ENCODE data around the gene FAAP20.

FAAP20 gene

DNA sequence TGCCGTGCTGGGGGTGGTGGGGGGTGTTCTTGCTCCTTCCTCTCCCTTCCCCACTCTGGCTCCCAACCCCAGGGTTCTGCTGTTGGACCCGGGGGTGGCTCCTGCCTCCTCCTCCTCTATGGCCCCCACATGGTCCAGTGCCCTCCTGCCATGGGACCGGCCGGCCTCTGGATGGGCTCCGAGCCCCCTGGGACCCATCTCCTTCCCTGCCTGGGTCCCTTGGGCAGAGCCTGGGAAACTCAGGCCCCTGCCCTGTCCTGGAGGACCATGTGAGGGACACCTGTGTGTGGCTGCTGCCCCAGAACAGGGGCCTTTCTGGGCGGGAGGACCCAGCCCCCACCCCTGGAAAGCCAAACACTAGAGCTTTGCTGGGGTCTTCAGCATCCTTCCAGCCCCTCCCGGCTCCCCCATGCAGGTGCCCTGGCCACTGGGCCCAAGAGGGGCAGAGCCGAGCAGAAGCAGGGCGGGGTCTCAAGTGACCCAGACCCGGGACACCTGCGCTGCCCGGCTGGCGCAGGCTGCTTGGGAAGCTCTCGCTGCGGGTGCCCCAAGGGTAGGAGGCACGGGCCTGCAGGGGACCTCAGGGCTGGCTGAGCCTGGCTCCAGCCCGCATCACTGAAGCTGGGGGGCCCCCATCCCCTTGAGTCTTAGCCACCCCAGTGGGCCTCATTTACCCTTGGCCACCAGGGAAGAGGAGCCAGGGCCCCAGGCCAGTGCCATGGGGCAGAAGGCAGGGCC is 2.5 kb upstream of the FAAP20 start:
- TF ChIP-seq, protein P1, sequence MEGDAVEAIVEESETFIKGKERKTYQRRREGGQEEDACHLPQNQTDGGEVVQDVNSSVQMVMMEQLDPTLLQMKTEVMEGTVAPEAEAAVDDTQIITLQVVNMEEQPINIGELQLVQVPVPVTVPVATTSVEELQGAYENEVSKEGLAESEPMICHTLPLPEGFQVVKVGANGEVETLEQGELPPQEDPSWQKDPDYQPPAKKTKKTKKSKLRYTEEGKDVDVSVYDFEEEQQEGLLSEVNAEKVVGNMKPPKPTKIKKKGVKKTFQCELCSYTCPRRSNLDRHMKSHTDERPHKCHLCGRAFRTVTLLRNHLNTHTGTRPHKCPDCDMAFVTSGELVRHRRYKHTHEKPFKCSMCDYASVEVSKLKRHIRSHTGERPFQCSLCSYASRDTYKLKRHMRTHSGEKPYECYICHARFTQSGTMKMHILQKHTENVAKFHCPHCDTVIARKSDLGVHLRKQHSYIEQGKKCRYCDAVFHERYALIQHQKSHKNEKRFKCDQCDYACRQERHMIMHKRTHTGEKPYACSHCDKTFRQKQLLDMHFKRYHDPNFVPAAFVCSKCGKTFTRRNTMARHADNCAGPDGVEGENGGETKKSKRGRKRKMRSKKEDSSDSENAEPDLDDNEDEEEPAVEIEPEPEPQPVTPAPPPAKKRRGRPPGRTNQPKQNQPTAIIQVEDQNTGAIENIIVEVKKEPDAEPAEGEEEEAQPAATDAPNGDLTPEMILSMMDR (IDR thresholded peaks at IDR 0.05; ENCODE audit: extremely low read depth, missing control alignments), result no peak
- no peak for DNase-seq (ENCODE audit: low spot score)

DNA sequence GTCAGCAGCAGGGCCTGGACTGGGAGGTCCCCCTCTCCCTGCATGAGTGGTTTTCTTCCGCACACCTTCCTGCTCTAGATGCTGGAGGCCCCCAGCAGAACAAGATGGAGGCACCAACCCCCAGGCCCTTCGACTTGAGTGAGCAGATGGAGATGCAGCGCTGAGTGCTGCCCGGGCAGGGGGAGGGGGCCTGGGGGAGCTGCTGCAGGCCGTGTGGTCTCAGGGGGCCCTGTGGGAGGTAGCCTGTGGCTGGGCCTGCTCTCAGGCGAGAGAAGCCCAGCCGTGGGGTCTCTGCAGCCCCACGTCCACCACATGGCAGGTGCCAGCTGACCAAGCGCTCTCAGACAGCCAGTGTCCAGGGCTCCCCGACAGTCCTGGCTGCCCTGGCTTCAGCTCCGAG is 1.2 kb upstream of the FAAP20 start:
- TF ChIP-seq, protein P1 (IDR thresholded peaks at IDR 0.05; ENCODE audit: extremely low read depth, missing control alignments), result no peak
- no peak for DNase-seq (ENCODE audit: low spot score)

DNA sequence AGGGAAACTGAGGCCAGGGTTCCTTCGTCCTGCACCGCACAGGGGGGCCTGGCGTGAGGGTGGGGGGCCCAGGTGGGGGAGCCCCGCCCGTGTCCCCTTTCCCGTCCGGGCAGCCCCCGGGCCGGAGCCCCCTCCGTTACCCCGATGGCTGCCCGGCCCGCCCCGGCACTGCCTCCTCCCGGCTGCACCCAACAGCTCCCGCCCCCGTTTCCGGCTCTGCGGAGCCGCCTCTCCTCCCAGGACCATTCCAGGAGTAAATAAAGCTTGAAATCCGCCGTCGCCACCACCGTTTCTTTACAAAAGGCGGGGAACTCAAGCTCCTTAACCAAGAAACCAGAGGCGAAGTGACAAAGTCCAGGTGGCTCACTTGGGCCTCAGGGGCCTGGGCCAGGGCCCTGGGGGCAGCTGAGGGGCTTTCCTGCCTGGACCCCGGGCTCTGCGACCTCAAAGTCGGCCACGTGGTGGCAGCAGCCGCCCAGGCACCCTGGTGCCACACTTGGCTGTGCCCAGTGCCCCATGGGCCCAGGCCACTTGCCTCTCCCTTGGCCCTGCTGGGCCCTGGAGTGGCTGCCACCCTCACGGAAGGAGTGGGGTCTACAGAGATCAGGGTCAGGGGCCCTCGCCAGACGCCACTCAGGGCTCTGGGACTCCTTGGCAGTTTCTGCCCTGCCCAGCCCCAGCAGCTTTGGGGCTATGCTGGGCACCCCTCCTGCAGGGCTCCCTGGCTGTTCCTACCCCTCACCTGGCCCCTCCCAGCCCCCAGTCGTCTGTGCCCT is 514 bp upstream of the FAAP20 start:
- DNase-seq (ENCODE audit: low spot score), result peak; percentile 91
- TF ChIP-seq, protein P1 (IDR thresholded peaks at IDR 0.05; ENCODE audit: extremely low read depth, missing control alignments), result peak; percentile 83

DNA sequence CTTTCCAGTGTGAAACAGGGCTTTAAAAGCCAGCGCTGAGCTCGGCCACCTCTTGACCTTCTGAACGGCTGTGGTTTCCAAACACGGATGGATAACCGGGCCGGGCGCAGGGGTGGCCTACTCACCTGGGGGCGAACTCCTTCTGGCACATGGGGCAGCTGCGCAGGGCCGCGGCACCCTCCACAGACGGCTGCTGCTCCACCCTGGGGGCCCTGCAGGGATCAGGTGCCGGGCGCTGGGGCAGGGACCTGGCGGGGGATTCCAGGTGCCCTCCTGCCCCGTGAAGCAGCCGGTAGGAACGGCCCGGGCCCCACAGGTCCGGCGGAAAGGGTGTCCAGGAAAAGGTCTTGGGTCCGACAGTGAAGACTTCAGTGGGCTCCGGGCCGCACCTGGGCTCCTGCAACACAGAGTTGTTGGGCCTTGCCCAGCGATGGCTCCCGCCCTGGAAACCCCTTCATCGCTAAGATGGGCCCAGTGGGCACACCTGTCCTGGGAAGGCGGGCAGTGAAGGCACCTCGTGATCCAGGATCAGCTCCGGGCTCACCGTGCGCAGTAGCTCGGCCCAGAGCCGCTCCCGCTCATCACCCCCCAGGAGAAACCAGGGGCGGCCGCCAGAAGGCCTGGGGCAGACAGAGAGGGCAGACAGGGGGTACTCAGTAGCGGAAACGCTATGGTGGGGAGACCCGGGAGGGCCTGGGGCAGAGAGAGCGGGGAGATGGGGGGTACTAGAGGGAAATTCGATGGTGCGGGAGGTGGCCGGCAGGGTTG is 874 bp downstream of the FAAP20 start:
- DNase-seq (ENCODE audit: low spot score), result no peak
- TF ChIP-seq, protein P1 (IDR thresholded peaks at IDR 0.05; ENCODE audit: extremely low read depth, missing control alignments), result no peak

DNA sequence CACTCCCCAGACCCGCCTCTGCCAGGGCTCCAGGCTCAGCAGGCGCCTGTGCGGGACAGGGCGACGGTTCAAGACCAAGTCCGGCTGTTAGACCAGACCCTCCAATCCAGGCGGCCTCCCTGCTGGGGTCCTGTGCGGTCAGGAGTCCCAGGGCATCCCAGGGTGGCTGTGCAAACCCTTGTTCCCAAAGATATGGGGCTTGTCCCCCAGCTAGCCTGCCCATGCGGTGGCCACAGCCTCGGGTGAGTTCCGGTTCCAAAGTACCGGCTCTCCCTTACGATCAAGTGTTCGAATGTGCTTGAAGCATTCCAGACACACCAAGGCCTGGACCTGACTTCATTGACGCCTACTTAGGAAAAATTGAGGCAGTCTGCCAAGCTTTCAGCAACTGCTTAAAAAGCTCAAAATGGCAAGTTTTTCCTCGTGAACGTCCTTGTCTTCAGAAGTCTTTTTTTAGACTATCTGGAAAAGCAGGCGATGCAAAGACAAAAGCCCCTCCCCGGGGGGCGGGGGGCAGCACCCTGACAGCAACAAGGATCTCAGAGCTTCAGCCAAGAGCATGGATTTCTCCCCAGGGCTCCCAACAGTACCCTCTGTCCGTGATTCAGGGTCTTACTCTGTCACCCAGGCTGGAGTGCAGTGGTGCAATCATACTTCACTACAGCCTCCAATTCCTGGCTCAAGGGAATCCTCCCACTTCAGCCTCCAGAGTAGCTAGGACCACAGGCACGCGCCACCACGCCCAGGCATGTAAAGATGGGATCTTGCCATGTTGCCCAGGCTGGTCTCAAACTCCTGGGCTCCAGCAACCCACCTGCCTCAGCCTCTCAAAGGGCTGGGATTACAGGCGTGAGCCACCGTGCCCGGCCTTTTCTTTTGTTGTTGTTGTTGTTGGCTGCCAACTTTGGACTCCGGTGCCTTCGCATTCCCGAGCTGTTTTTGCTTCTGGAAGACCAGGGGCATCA is 2.3 kb downstream of the FAAP20 start:
- TF ChIP-seq, protein P1 (IDR thresholded peaks at IDR 0.05; ENCODE audit: extremely low read depth, missing control alignments), result no peak
- no peak for DNase-seq (ENCODE audit: low spot score)

DNA sequence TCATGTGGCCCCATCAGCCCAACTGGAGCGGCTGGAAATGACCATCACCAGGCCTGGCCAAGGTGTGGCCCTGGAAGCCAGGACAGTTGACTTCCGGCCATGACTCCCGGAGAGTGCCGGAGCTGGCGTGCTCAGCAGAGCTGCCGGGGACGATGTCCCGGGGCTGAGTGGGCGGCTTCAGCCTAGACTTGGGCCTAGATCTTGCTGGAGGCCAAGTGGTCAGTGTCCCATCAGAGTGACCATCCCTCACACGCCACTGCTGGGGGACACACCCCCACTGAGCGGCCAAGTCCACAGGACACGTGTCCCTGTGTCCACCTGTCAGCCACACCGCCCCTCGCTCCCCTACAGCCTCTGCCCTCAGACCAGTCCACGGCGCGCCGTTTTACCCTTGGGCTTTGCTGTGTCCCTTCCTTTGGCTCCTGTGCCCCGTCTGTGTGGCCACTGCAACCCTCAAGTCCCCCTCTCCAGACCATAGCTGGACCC is 4.0 kb downstream of the FAAP20 start:
- TF ChIP-seq, protein P1 (IDR thresholded peaks at IDR 0.05; ENCODE audit: extremely low read depth, missing control alignments), result no peak
- no peak for DNase-seq (ENCODE audit: low spot score)
